HL-60/S4 treated with phorbol 12-myristate 13-acetate at 8.2 ng/mL for 4 days and 3 days (cell line): ENCODE results near the gene GOPC.
"Not testable (repeated sequence)": the region's sequence is repeated elsewhere in the genome, so short reads cannot be mapped to it uniquely, and the experiment has no call there.

ENCODE experiments used
- in situ Hi-C: fragments of 300-500 bp; cut with MboI; formaldehyde crosslinking; loops from 2 replicates; pipeline ENCODE4 v1.15.0; 2022; ENCODE audit warnings: low sequenced_read_pairs

Gene GOPC

DNA sequence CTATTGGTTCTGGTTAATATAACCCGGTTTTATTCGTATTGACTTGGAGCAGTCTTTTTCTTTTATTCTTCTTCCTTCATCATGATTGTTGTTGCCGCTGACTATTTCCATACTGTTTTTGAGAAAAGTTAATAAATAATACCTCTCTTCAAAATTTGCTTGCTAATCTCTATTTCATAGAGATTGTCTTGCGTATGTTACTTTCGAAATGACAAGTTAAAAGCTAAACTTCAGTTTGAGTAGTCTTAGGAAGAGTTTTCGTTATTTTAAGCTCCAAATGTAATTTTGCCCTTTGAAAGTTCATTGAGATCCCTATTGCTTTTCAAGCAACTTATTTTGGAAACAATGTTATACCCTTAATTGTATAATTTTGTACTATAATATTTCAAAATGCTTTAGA is 83.4 kb downstream of the GOPC start:
- in situ Hi-C loops, result no loop called here

- in situ Hi-C loops, result not testable (repeated sequence)
Observed at GRCh38 chr6:117517995-117518394, 84.3 kb downstream of the GOPC start.

DNA sequence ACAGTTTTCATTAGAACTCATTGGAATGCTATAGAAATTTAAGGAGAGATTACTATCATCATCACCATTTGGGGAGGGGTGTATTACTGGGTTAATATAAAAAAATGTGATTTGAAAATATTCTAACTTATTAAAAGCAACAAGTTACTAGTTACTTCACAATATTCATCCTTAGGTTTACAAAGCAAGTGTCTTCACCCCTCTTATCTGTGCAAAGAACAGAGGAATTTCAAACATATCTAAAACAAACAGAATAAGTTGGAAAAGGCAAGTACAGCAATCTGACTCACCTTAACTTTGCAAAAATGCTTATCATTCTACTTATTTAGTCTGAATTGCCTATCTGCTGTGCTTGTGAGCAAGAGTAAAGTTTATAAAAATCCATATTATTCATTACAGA is 87.0 kb downstream of the GOPC start:
- in situ Hi-C loops, result no loop called here

DNA sequence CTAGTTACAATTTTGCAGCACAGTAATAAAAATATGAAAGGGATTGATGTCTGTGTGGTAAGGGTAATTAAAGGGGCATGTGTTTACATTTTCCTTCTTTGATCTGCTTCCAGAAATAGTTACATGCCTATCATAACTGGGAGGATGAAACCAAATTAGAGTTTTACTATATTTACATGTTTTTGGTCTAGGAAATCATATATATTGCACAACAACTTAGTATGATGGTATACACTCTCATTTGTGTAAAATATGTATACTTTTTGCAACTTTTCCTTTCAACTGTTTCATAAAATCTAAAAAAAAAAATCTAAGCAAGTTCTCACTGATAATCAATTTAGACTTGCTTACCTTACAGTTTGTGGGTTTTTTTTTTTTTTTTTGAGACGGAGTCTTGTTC is 87.7 kb downstream of the GOPC start:
- in situ Hi-C loops, result no loop called here

GRCh38 chr6:117513778-117514365 is 88.4 kb downstream of the GOPC start:
- in situ Hi-C loops, result no loop called here

- in situ Hi-C loops, result no loop called here
Observed at GRCh38 chr6:117512987-117513573, 89.2 kb downstream of the GOPC start.

GRCh38 chr6:117512056-117512828 is 90.1 kb downstream of the GOPC start:
- in situ Hi-C loops, result no loop called here
